ENCODE results near the gene SPOCD1. TPM values are rescaled to one million over a fixed set of nuclear protein-coding genes. Genes with fewer than 3 reads are reported as not detected.

SPOCD1 gene
- total RNA-seq, 1 experiment from 2014 or later, result 0.54 TPM

GRCh38 chr1:31802190-31803150 is 13.4 kb downstream of the SPOCD1 start:
- POLR2A ChIA-PET, result no interaction called here
- CTCF ChIA-PET, result interaction anchor here (0.7 kb wide), 1 partner anchor 11 kb away, joined by 3 read pairs; no protein-coding TSS in a partner anchor

More at GRCh38 chr1:31802190-31803150, 13.4 kb downstream of the SPOCD1 start:
- intact Hi-C loops (cut with micrococcal nuclease; ENCODE audit: unreplicated experiment), result no loop called here
- Histone ChIP-seq H3K27ac (ENCODE audit: low read length) (no peak overlapping the region), H3K4me3 (ENCODE audit: low read depth in 2 of 2, low read length in 2 of 2) (peak overlapping the region in 1 of 2 experiments; percentile 46; a peak in 2 of 4 replicates), H3K27me3 (ENCODE audit: control insufficient read depth, insufficient read depth, low read length) (no peaks in the 10 kb centered on the region), H3K9me3 (ENCODE audit: control insufficient read depth, insufficient read depth, low read depth, low read length) (no peaks in the 10 kb centered on the region), H3K36me3 (ENCODE audit: control insufficient read depth, insufficient read depth, low read length) (no peaks in the 10 kb centered on the region), H3K4me1 (ENCODE audit: control insufficient read depth, insufficient read depth, low read length) (peaks cover 7% of the 10 kb centered on the region; the same call in 1 of the 2 replicates)
- DNase-seq (ENCODE audit: low read depth, low spot score), result no peak
- no TSS peak for BruUV-seq (replicated peaks)
- in situ Hi-C loops (cut with HindIII; ENCODE audit: low pct_unique_long_range_greater_than_20kb, low sequenced_read_pairs), result no loop called here
- TF ChIP-seq POLR2AphosphoS5 (IDR thresholded peaks at IDR 0.05; ENCODE audit: low read depth, low read length), result no peak
- no peak for TF ChIP-seq CTCF (IDR thresholded peaks at IDR 0.05)
- no peak for TF ChIP-seq REST (IDR thresholded peaks at IDR 0.05; ENCODE audit: insufficient read depth in 1 of 2, low read depth in 2 of 2, low read length in 1 of 2)
- TF ChIP-seq TCF7L2 (IDR thresholded peaks at IDR 0.05; ENCODE audit: low read depth, low read length), result no peak
- TF ChIP-seq SIN3A (IDR thresholded peaks at IDR 0.05; ENCODE audit: borderline replicate concordance, insufficient read depth, low read depth, low read length), result no peak
- ATAC-seq, result no peak

All from Panc1 (cell line).